ENCODE results near the gene GRIPAP1. TPM values are rescaled to one million over a fixed set of nuclear protein-coding genes. Genes with fewer than 3 reads are reported as not detected.

The GRIPAP1 gene
- polyA plus RNA-seq, 1 donor from 2014 or later: 22.5 TPM

GRCh38 chrX:48934581-48935300, 67.3 kb downstream of the GRIPAP1 start:
- H3K36me3 Mint-ChIP-seq: peaks cover 19% of the 10 kb centered on the region
- H3K27me3 Mint-ChIP-seq: peaks cover 6% of the 10 kb centered on the region
- peak overlapping the region; percentile 91 to 99 (median 98) for H3K27ac Mint-ChIP-seq
- peak overlapping the region in 3 of 4 donors; percentile 76 to 83 (median 77) for H3K4me3 Mint-ChIP-seq
- H3K9me3 Mint-ChIP-seq: peaks cover 0 to 2% (median 0%) of the 10 kb centered on the region in 3 donors
- H3K4me1 Mint-ChIP-seq: peaks cover 46 to 61% (median 60%) of the 10 kb centered on the region in 3 donors

GRCh38 chrX:48933757-48934156, 68.3 kb downstream of the GRIPAP1 start:
- H3K9me3 Mint-ChIP-seq: peaks cover 0 to 2% (median 0%) of the 10 kb centered on the region in 3 donors
- peaks cover 37 to 51% (median 51%) of the 10 kb centered on the region in 3 donors for H3K4me1 Mint-ChIP-seq
- peak overlapping the region; percentile 3 to 95 (median 91) for H3K27ac Mint-ChIP-seq
- H3K36me3 Mint-ChIP-seq: peaks cover 19% of the 10 kb centered on the region
- peak overlapping the region; percentile 27 to 85 (median 73) for H3K4me3 Mint-ChIP-seq
- H3K27me3 Mint-ChIP-seq: peaks cover 3% of the 10 kb centered on the region

- H3K4me3 Mint-ChIP-seq: peak overlapping the region; percentile 19 to 84 (median 38)
- peaks cover 5% of the 10 kb centered on the region for H3K27me3 Mint-ChIP-seq
- H3K27ac Mint-ChIP-seq: peak overlapping the region; percentile 41 to 82 (median 46)
- no peaks in the 10 kb centered on the region for H3K9me3 Mint-ChIP-seq
- H3K4me1 Mint-ChIP-seq: peaks cover 16 to 27% (median 24%) of the 10 kb centered on the region in 3 donors
- peaks cover 13% of the 10 kb centered on the region for H3K36me3 Mint-ChIP-seq
These were observed 74.2 kb downstream of the GRIPAP1 start for GRCh38 chrX:48927736-48928382.

GRCh38 chrX:48927123-48927522, 74.9 kb downstream of the GRIPAP1 start:
- H3K4me1 Mint-ChIP-seq: peaks cover 15 to 26% (median 24%) of the 10 kb centered on the region in 3 donors
- H3K36me3 Mint-ChIP-seq: peaks cover 11% of the 10 kb centered on the region
- no peaks in the 10 kb centered on the region for H3K9me3 Mint-ChIP-seq
- peak overlapping the region in 2 of 3 donors; percentile 46 to 82 for H3K27ac Mint-ChIP-seq
- peak overlapping the region in 1 of 4 donors; percentile 84 for H3K4me3 Mint-ChIP-seq
- peaks cover 5% of the 10 kb centered on the region for H3K27me3 Mint-ChIP-seq

- H3K4me3 Mint-ChIP-seq: peak overlapping the region in 1 of 4 donors; percentile 4
- no peaks in the 10 kb centered on the region for H3K9me3 Mint-ChIP-seq
- peaks cover 9% of the 10 kb centered on the region for H3K27me3 Mint-ChIP-seq
- H3K4me1 Mint-ChIP-seq: peaks cover 15 to 43% (median 31%) of the 10 kb centered on the region in 3 donors
- H3K36me3 Mint-ChIP-seq: peaks cover 9% of the 10 kb centered on the region
- H3K27ac Mint-ChIP-seq: peak overlapping the region; percentile 29 to 60 (median 47)
These were observed 77.8 kb downstream of the GRIPAP1 start for GRCh38 chrX:48924270-48924669.

- peaks cover 9% of the 10 kb centered on the region for H3K27me3 Mint-ChIP-seq
- H3K4me3 Mint-ChIP-seq: no peak overlapping the region
- peaks cover 9% of the 10 kb centered on the region for H3K36me3 Mint-ChIP-seq
- no peaks in the 10 kb centered on the region for H3K9me3 Mint-ChIP-seq
- peak overlapping the region in 2 of 3 donors; percentile 29 to 60 for H3K27ac Mint-ChIP-seq
- peaks cover 15 to 43% (median 31%) of the 10 kb centered on the region in 3 donors for H3K4me1 Mint-ChIP-seq
These were observed 78.3 kb downstream of the GRIPAP1 start for GRCh38 chrX:48923771-48924170.

Other genes starting within 250 kb of the GRIPAP1 start
- not detected for gene GLOD5, start 240.5 kb downstream of the GRIPAP1 start, polyA plus RNA-seq
- not detected for gene GATA1, start 215.7 kb downstream of the GRIPAP1 start, polyA plus RNA-seq
- 20.1 TPM for gene HDAC6, start 200.2 kb downstream of the GRIPAP1 start, polyA plus RNA-seq
- gene ERAS, start 175.8 kb downstream of the GRIPAP1 start, polyA plus RNA-seq: not detected
- 0.51 TPM for gene PCSK1N, start 166.7 kb downstream of the GRIPAP1 start, polyA plus RNA-seq
- gene TIMM17B, start 104.5 kb downstream of the GRIPAP1 start, polyA plus RNA-seq: 90.3 TPM
- 99.8 TPM for gene PQBP1, start 104.3 kb downstream of the GRIPAP1 start, polyA plus RNA-seq
- 9.6 TPM for gene SLC35A2, start 90.6 kb downstream of the GRIPAP1 start, polyA plus RNA-seq
- 216 TPM for gene PIM2, start 83.2 kb downstream of the GRIPAP1 start, polyA plus RNA-seq
- gene OTUD5, start 44.7 kb downstream of the GRIPAP1 start, polyA plus RNA-seq: 30.2 TPM
- gene KCND1, start 30.4 kb downstream of the GRIPAP1 start, polyA plus RNA-seq: 0.13 TPM
- gene TFE3, start 41.1 kb upstream of the GRIPAP1 start, polyA plus RNA-seq: 6.7 TPM
- gene CCDC120, start 56.7 kb upstream of the GRIPAP1 start, polyA plus RNA-seq: 1.2 TPM
- 37.6 TPM for gene PRAF2, start 71.7 kb upstream of the GRIPAP1 start, polyA plus RNA-seq
- gene WDR45, start 77.6 kb upstream of the GRIPAP1 start, polyA plus RNA-seq: 58.3 TPM
- gene GPKOW, start 121.5 kb upstream of the GRIPAP1 start, polyA plus RNA-seq: 27.3 TPM
- 0.49 TPM for gene MAGIX, start 160.5 kb upstream of the GRIPAP1 start, polyA plus RNA-seq
- 292 TPM for gene PLP2, start 169.6 kb upstream of the GRIPAP1 start, polyA plus RNA-seq
- gene PRICKLE3, start 184.1 kb upstream of the GRIPAP1 start, polyA plus RNA-seq: 9.5 TPM
- 1.1 TPM for gene SYP, start 197.9 kb upstream of the GRIPAP1 start, polyA plus RNA-seq
- gene CACNA1F, start 231.1 kb upstream of the GRIPAP1 start, polyA plus RNA-seq: not detected
- gene CCDC22, start 233.2 kb upstream of the GRIPAP1 start, polyA plus RNA-seq: 24.3 TPM

Data from IgD-negative memory B cell (primary cell).